Natural killer cell (primary cell): ENCODE results near the gene IER5. TPM values are rescaled to one million over a fixed set of nuclear protein-coding genes. Genes with fewer than 3 reads are reported as not detected.

ENCODE experiments used
- ATAC-seq, 3 donors: fragments of 150-1000 bp in 2 of 3; fragments of 200-7000 bp in 1 of 3; cut with Tn5 transposase; 1 replicate in 1 of 3; 2 replicates in 2 of 3; pipeline ENCODE4 v1.10.0; 2021; ENCODE audit warnings: mild to moderate bottlenecking in 2 of 3, moderate library complexity in 2 of 3
- DNase-seq, 2 donors: peaks; one replicate each; pipeline versions ENCODE4 v3.0.0 to v3.0.0-alpha.2; 2013 to 2021; ENCODE audit warnings: mixed read lengths in 1 of 2
- H3K27ac ChIP-seq: one replicate; pipeline ENCODE4 v1.5.1; 2013; ENCODE audit warnings: mild to moderate bottlenecking, low read length
- H3K27me3 ChIP-seq: one replicate; pipeline ENCODE4 v1.6.1; 2013; ENCODE audit warnings: low read length; ENCODE audit not compliant: control insufficient read depth, insufficient read depth
- H3K36me3 ChIP-seq: one replicate; pipeline ENCODE4 v1.6.1; 2013; ENCODE audit warnings: low read length; ENCODE audit not compliant: control insufficient read depth, insufficient read depth
- H3K4me1 ChIP-seq: one replicate; pipeline ENCODE4 v1.6.1; 2013; ENCODE audit warnings: low read length; ENCODE audit not compliant: control insufficient read depth, insufficient read depth
- H3K4me3 ChIP-seq: one replicate; pipeline ENCODE4 v1.5.1; 2013; ENCODE audit warnings: low read length
- H3K9me3 ChIP-seq: one replicate; pipeline ENCODE4 v1.6.1; 2013; ENCODE audit warnings: low read length; ENCODE audit not compliant: control insufficient read depth, insufficient read depth
- H3K27ac Mint-ChIP-seq, 2 donors: one replicate each; pipeline ENCODE4 v1.8.0; 2022; ENCODE audit warnings: mild to moderate bottlenecking in 2 of 2, mixed read lengths in 2 of 2, moderate library complexity in 1 of 2
- H3K27me3 Mint-ChIP-seq, 2 donors: one replicate each; pipeline ENCODE4 v1.8.0; 2022; ENCODE audit warnings: low read depth in 2 of 2, mixed read lengths in 2 of 2
- H3K36me3 Mint-ChIP-seq: one replicate; pipeline ENCODE4 v1.8.0; 2022; ENCODE audit warnings: mixed read lengths
- H3K4me1 Mint-ChIP-seq, 2 donors: one replicate each; pipeline ENCODE4 v1.8.0; 2022; ENCODE audit warnings: mixed read lengths in 2 of 2
- H3K4me3 Mint-ChIP-seq: one replicate; pipeline ENCODE4 v1.8.0; 2022; ENCODE audit warnings: mild to moderate bottlenecking, moderate library complexity, mixed read lengths
- H3K9me3 Mint-ChIP-seq, 2 donors: one replicate each; pipeline ENCODE4 v1.8.0; 2022; ENCODE audit warnings: mixed read lengths in 2 of 2
- WGBS: methylation state at CpG from one replicate; pipeline ENCODE4 v1.1.7; 2013; ENCODE audit warnings: missing lambda C conversion rate; ENCODE audit not compliant: insufficient coverage; 5-methylcytosine and 5-hydroxymethylcytosine counted together
- intact Hi-C: fragments of 100-400 bp; cut with micrococcal nuclease; formaldehyde crosslinking; loops from one replicate; pipeline ENCODE4 v1.14.2; 2022
- total RNA-seq, 4 donors: library from RNA; stranded (reverse); fragments of 120-200 nt in 1 of 4; gene quantifications; one replicate each; pipeline versions ENCODE4 v1.2.3 to v1.2.4, GENCODE V29; 2013 to 2022
- TF ChIP-seq, protein P1 (sequence below): fragments of 200-600 bp; IDR thresholded peaks from one replicate; pipeline ENCODE4 v1.8.0; 2022; ENCODE audit warnings: antibody characterized with exemption

IER5 gene
- total RNA-seq, 3 donors from 2014 or later (not counting 1 experiment from before 2014, with no cell fraction given): 118 to 164 (median 150) TPM

DNA sequence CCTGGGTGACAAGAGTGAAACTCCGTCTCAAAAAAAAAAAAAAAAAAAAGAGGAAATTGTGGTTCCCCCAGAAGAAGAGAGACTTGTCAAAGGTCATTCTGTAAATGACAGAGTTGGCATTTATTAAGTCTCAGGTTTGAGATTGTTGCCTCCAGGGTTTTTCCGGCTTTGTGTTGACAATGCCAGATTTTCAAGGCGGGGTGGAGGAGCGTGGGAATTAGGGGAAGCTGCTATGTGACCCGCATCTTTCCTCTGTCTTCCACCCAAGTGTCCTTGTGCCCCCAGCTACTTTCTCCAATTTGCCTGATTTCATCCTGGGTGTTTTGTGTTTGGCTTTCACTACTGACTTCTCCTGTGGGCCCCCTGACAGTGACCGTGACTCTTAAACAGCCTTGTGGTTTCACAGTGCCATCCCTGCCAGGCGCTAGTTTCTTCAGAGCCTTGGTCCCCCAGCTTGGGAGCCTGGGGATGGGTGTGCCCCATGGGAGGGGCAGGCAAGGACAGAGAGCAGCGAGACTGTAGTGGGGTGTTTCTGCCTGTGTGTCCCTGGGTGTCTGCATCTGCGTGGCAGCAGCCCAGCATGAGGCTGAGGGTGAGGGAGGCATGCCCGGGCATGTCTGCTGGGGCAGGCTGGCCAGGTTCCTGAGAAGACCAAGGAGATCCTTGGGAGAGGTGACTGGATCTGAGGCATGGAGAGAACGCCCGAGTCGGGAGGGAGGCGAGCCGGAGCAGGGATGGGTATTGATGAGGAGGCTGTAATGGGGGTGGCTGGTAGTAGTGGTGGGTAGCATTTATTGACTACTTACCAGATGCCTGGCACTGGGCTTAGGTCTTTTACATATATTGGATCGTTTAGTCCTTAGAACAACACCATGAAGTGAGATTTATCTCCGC is 46.3 kb downstream of the IER5 start:
- Histone ChIP-seq H3K9me3 (no peaks in the 10 kb centered on the region), H3K4me3 (no peak overlapping the region), H3K4me1 (peaks cover 63% of the 10 kb centered on the region), H3K36me3 (no peaks in the 10 kb centered on the region), H3K27ac (peak overlapping the region; percentile 62), H3K27me3 (no peaks in the 10 kb centered on the region)
- Mint-ChIP-seq H3K27ac (peak overlapping the region; percentile 69 to 77), H3K27me3 (no peaks in the 10 kb centered on the region), H3K9me3 (no peaks in the 10 kb centered on the region), H3K4me1 (peaks cover 47 to 61% of the 10 kb centered on the region in 2 donors), H3K4me3 (peak overlapping the region; percentile 10), H3K36me3 (no peaks in the 10 kb centered on the region)
- ATAC-seq (peak; percentile 45 to 59 (median 52)), DNase-seq (peak in 1 of 2 donors; percentile 37)
- intact Hi-C loops: no loop called here
- TF ChIP-seq, protein P1, sequence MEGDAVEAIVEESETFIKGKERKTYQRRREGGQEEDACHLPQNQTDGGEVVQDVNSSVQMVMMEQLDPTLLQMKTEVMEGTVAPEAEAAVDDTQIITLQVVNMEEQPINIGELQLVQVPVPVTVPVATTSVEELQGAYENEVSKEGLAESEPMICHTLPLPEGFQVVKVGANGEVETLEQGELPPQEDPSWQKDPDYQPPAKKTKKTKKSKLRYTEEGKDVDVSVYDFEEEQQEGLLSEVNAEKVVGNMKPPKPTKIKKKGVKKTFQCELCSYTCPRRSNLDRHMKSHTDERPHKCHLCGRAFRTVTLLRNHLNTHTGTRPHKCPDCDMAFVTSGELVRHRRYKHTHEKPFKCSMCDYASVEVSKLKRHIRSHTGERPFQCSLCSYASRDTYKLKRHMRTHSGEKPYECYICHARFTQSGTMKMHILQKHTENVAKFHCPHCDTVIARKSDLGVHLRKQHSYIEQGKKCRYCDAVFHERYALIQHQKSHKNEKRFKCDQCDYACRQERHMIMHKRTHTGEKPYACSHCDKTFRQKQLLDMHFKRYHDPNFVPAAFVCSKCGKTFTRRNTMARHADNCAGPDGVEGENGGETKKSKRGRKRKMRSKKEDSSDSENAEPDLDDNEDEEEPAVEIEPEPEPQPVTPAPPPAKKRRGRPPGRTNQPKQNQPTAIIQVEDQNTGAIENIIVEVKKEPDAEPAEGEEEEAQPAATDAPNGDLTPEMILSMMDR: no peak
- WGBS: 50% methylated on average over 15 of the region's 17 CpGs

DNA sequence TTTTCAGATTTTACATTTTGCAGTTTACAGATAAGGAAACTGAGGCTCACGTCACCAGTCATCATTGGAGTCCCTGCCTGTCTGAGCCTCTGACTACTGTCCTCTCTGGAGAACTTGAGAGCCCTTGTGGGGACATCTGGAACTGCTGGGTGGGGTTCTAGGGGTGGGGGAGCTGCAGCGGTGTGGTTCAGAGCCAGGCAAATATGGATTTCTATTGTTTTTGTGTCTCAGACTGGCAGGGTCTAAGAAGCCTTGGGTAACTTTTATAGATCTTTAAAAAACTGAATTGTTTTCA is 46.9 kb downstream of the IER5 start:
- DNase-seq: peak in 1 of 2 donors; percentile 50
- peaks cover 43 to 63% of the 10 kb centered on the region in 2 donors for H3K4me1 Mint-ChIP-seq
- no peaks in the 10 kb centered on the region for H3K9me3 Mint-ChIP-seq
- H3K4me3 Mint-ChIP-seq: no peak overlapping the region
- H3K4me3 ChIP-seq: no peak overlapping the region
- H3K4me1 ChIP-seq: peaks cover 57% of the 10 kb centered on the region
- H3K27me3 Mint-ChIP-seq: no peaks in the 10 kb centered on the region
- no peaks in the 10 kb centered on the region for H3K36me3 ChIP-seq
- TF ChIP-seq, protein P1: peak; percentile 36
- peak overlapping the region; percentile 62 for H3K27ac ChIP-seq
- no peaks in the 10 kb centered on the region for H3K9me3 ChIP-seq
- peak overlapping the region in 1 of 2 donors; percentile 69 for H3K27ac Mint-ChIP-seq
- 79% methylated on average over 2 of the region's 2 CpGs for WGBS
- no peaks in the 10 kb centered on the region for H3K27me3 ChIP-seq
- intact Hi-C loops: no loop called here
- peak in 2 of 3 donors; percentile 37 to 39 for ATAC-seq
- H3K36me3 Mint-ChIP-seq: no peaks in the 10 kb centered on the region

DNA sequence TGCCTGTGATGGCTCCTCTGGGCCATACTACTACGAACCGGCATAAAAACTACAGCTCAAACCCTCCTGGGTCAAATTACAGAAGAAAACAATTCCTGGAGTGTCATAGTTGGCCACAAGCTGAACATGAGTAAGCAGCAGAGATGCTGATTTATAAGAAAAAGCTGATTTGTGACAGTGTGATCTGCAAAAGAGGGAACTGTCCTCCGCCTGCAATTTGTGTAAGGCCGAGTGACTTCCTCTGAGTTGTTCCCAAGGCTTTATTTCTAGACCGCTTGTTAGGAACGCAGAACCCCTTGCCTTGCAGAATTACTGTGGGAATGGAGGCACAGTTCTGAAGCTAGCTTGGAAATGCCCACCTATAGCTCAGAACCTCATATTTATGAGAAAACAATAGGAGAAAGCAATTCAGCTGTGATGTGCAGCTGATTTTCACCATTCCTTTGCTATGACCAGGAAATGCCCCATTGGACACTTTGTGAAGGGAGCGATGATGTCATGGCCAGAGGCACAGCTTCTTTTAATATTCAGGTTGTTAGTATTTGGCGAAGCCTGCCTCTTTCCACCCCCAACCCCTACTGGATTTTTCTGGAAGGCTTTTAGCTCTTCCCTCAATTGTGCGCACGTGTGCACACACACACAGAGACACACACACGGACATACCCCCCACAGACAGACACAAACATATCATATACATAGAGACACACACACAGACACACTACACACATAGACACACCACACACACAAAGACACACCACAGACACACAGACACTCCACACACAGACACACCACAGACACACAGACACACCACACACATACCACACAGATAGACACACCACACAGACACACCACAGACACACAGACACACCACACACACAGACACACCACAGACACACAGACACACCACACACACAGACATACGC is 47.6 kb downstream of the IER5 start:
- H3K36me3 Mint-ChIP-seq: no peaks in the 10 kb centered on the region
- TF ChIP-seq, protein P1: no peak
- peaks cover 43 to 66% of the 10 kb centered on the region in 2 donors for H3K4me1 Mint-ChIP-seq
- no peak overlapping the region for H3K4me3 ChIP-seq
- intact Hi-C loops: no loop called here
- peak overlapping the region in 1 of 2 donors; percentile 69 for H3K27ac Mint-ChIP-seq
- no peak overlapping the region for H3K27ac ChIP-seq
- H3K4me3 Mint-ChIP-seq: no peak overlapping the region
- no peaks in the 10 kb centered on the region for H3K9me3 ChIP-seq
- no peaks in the 10 kb centered on the region for H3K27me3 Mint-ChIP-seq
- H3K9me3 Mint-ChIP-seq: no peaks in the 10 kb centered on the region
- DNase-seq (no peak), ATAC-seq (no peak)
- WGBS: 78% methylated on average over 12 of the region's 12 CpGs
- no peaks in the 10 kb centered on the region for H3K27me3 ChIP-seq
- H3K4me1 ChIP-seq: peaks cover 55% of the 10 kb centered on the region
- H3K36me3 ChIP-seq: no peaks in the 10 kb centered on the region
